Measurements from ENCODE around the gene CALCB.

CALCB gene

GRCh38 chr11:15071556-15072255 is 1.7 kb upstream of the CALCB start:
- H3K4me1 ChIP-seq = peaks cover 0 to 21% (median 18%) of the 10 kb centered on the region in 4 donors
- no peaks in the 10 kb centered on the region for H3K36me3 ChIP-seq
- H3K27me3 ChIP-seq = peaks cover 0 to 50% of the 10 kb centered on the region in 2 donors
- intact Hi-C loops (cut with DNase I; ENCODE audit: low total_unique reads) = loop anchor here (5.0 to 10.0 kb wide), 2 partner anchors 97 to 164 kb away; partner anchors contain the start of gene CALCA
- no peak overlapping the region for H3K4me3 ChIP-seq
- no peak for DNase-seq
- H3K9me3 ChIP-seq = peaks cover 0 to 15% (median 0%) of the 10 kb centered on the region in 3 donors
- no peak overlapping the region for H3K27ac ChIP-seq
- no peak for TF ChIP-seq CTCF (IDR thresholded peaks at IDR 0.05)

GRCh38 chr11:15072551-15073143 is 746 bp upstream of the CALCB start:
- H3K4me3 ChIP-seq = no peak overlapping the region
- peaks cover 0 to 50% of the 10 kb centered on the region in 2 donors for H3K27me3 ChIP-seq
- no peaks in the 10 kb centered on the region for H3K36me3 ChIP-seq
- H3K27ac ChIP-seq = no peak overlapping the region
- H3K4me1 ChIP-seq = peaks cover 0 to 21% (median 18%) of the 10 kb centered on the region in 4 donors
- intact Hi-C loops (cut with DNase I; ENCODE audit: low total_unique reads) = loop anchor here (5.0 to 10.0 kb wide), 2 partner anchors 98 to 165 kb away; partner anchors contain the start of gene CALCA
- no peak for DNase-seq
- TF ChIP-seq CTCF (IDR thresholded peaks at IDR 0.05) = no peak
- peaks cover 0 to 15% (median 0%) of the 10 kb centered on the region in 3 donors for H3K9me3 ChIP-seq

GRCh38 chr11:15074206-15075161 is 1.1 kb downstream of the CALCB start:
- Histone ChIP-seq H3K27ac (no peak overlapping the region), H3K9me3 (peaks cover 0 to 9% (median 0%) of the 10 kb centered on the region in 3 donors), H3K27me3 (peaks cover 0 to 50% of the 10 kb centered on the region in 2 donors), H3K36me3 (no peaks in the 10 kb centered on the region), H3K4me1 (peaks cover 0 to 21% (median 18%) of the 10 kb centered on the region in 4 donors), H3K4me3 (peak overlapping the region; percentile 22 to 33)
- intact Hi-C loops (cut with DNase I; ENCODE audit: low total_unique reads) = loop anchor here (5.0 to 10.0 kb wide), 2 partner anchors 100 to 167 kb away; partner anchors contain the start of gene CALCA
- peak; percentile 56 to 65 for TF ChIP-seq CTCF (IDR thresholded peaks at IDR 0.05)
- peak; percentile 78 to 79 for DNase-seq

GRCh38 chr11:15075162-15075526 is 1.8 kb downstream of the CALCB start:
- no peak for DNase-seq
- H3K9me3 ChIP-seq = peaks cover 0 to 3% (median 0%) of the 10 kb centered on the region in 3 donors
- no peak overlapping the region for H3K27ac ChIP-seq
- intact Hi-C loops (cut with DNase I; ENCODE audit: low total_unique reads) = loop anchor here (10.0 kb wide), 1 partner anchor 100 kb away; the partner anchor contains the start of gene CALCA
- no peaks in the 10 kb centered on the region for H3K36me3 ChIP-seq
- no peak overlapping the region for H3K4me3 ChIP-seq
- no peak for TF ChIP-seq CTCF (IDR thresholded peaks at IDR 0.05)
- peaks cover 0 to 21% (median 18%) of the 10 kb centered on the region in 4 donors for H3K4me1 ChIP-seq
- peaks cover 0 to 50% of the 10 kb centered on the region in 2 donors for H3K27me3 ChIP-seq

- Histone ChIP-seq H3K27ac (no peak overlapping the region), H3K4me1 (no peaks in the 10 kb centered on the region), H3K9me3 (no peaks in the 10 kb centered on the region), H3K4me3 (no peak overlapping the region), H3K36me3 (no peaks in the 10 kb centered on the region), H3K27me3 (no peaks in the 10 kb centered on the region)
- no peak for DNase-seq
- intact Hi-C loops (cut with DNase I; ENCODE audit: low total_unique reads) = no loop called here
- no peak for TF ChIP-seq CTCF (IDR thresholded peaks at IDR 0.05)
Observed at GRCh38 chr11:15091175-15091574, 17.8 kb downstream of the CALCB start.

All from tibial artery (tissue), 4 donors.